NCI-H146 (cell line): ENCODE results near the gene TTC39B.
"Not testable (repeated sequence)": the region's sequence is repeated elsewhere in the genome, so short reads cannot be mapped to it uniquely, and the experiment has no call there.

Experiments used
- DNase-seq: peaks from one replicate; lab custom pipeline; 2025; lab: John Stamatoyannopoulos, UW

The TTC39B gene

GRCh38 chr9:15264918-15265317, 42.1 kb downstream of the TTC39B start:
- DNase-seq, result no peak

GRCh38 chr9:15262581-15262980, 44.4 kb downstream of the TTC39B start:
- no peak for DNase-seq

GRCh38 chr9:15256426-15256825, 50.6 kb downstream of the TTC39B start:
- no peak for DNase-seq

- no peak for DNase-seq
Observed at GRCh38 chr9:15253786-15254185, 53.2 kb downstream of the TTC39B start.

GRCh38 chr9:15253197-15253596, 53.8 kb downstream of the TTC39B start:
- no peak for DNase-seq

GRCh38 chr9:15249981-15250380, 57.0 kb downstream of the TTC39B start:
- no peak for DNase-seq

GRCh38 chr9:15249042-15249818, 57.8 kb downstream of the TTC39B start:
- DNase-seq, result peak; percentile 19

- DNase-seq, result no peak
Observed at GRCh38 chr9:15248621-15249020, 58.4 kb downstream of the TTC39B start.

GRCh38 chr9:15248081-15248480, 58.9 kb downstream of the TTC39B start:
- DNase-seq, result no peak

GRCh38 chr9:15246708-15247107, 60.3 kb downstream of the TTC39B start:
- peak; percentile 32 for DNase-seq

- no peak for DNase-seq
Observed at GRCh38 chr9:15246243-15246642, 60.8 kb downstream of the TTC39B start.

- no peak for DNase-seq
Observed at GRCh38 chr9:15244001-15244441, 63.0 kb downstream of the TTC39B start.

- no peak for DNase-seq
Observed at GRCh38 chr9:15243081-15243480, 63.9 kb downstream of the TTC39B start.

- no peak for DNase-seq
Observed at GRCh38 chr9:15240927-15241326, 66.1 kb downstream of the TTC39B start.

GRCh38 chr9:15239816-15240215, 67.2 kb downstream of the TTC39B start:
- no peak for DNase-seq

GRCh38 chr9:15238646-15239045, 68.4 kb downstream of the TTC39B start:
- no peak for DNase-seq

- DNase-seq, result no peak
Observed at GRCh38 chr9:15235658-15236057, 71.4 kb downstream of the TTC39B start.

- not testable (repeated sequence) for DNase-seq
Observed at GRCh38 chr9:15233941-15234490, 73.0 kb downstream of the TTC39B start.

- DNase-seq, result peak; percentile 43
Observed at GRCh38 chr9:15232706-15233280, 74.2 kb downstream of the TTC39B start.

GRCh38 chr9:15231788-15232635, 75.0 kb downstream of the TTC39B start:
- peak; percentile 58 for DNase-seq

- no peak for DNase-seq
Observed at GRCh38 chr9:15229409-15229808, 77.6 kb downstream of the TTC39B start.

GRCh38 chr9:15227491-15227890, 79.5 kb downstream of the TTC39B start:
- no peak for DNase-seq
